K562 (cell line): ENCODE measurements around the gene CCL13. TPM values are rescaled to one million over a fixed set of nuclear protein-coding genes. Genes with fewer than 3 reads are reported as not detected.

Experiments used
- ATAC-seq: fragments of 200-7000 bp; cut with Tn5 transposase; 3 replicates; pipeline ENCODE4 v1.9.1; 2020; ENCODE audit warnings: moderate library complexity
- BruUV-seq: library from RNA; stranded (reverse); fragments of 400-500 nt; replicated peaks from 2 replicates; lab custom pipeline; 2021; lab: Mats Ljungman, UMichigan
- CTCF ChIA-PET: fragments of 300-600 bp; formaldehyde crosslinking; extraction: SDS; loops from one replicate; lab custom pipeline; 2021; ENCODE audit warnings: low intra/inter-chr PET ratio; lab: Yijun Ruan, JAX
- POLR2A ChIA-PET: fragments of 300-600, 350-650 bp; sonication (Branson Sonifier 250); formaldehyde crosslinking; extraction: SDS; loops from one replicate; lab custom pipeline; 2021; ENCODE audit warnings: antibody characterized with exemption, inconsistent platforms; lab: Yijun Ruan, JAX
- DNase-seq, 4 experiments: peaks; one replicate each; pipeline versions ENCODE4 v3.0.0 to v3.0.0-alpha.2; 2011 to 2018; ENCODE audit warnings: low spot score in 3 of 4, mixed read lengths in 3 of 4; ENCODE audit errors: extremely low read depth in 1 of 4
- FAIRE-seq: peaks from 2 replicates; lab custom pipeline; 2011; peaks lifted over from hg19 to GRCh38; lab: Jason Lieb, UNC
- H2AFZ ChIP-seq: 2 replicates; pipeline ENCODE4 v1.6.0; 2011; ENCODE audit warnings: low read depth, low read length, control low read depth, inconsistent platforms
- H3K27ac ChIP-seq: fragments of 200-600 bp; 3 replicates; pipeline ENCODE4 v1.8.0; 2011; ENCODE audit warnings: low read depth, mild to moderate bottlenecking, control low read depth, inconsistent platforms, low read length, moderate library complexity, mixed read lengths; ENCODE audit errors: extremely low read depth
- H3K27me3 ChIP-seq, 2 experiments: fragments of 300-600 bp in 1 of 2; 2 replicates in 1 of 2; 3 replicates in 1 of 2; pipeline versions ENCODE4 v1.6.0 to v1.8.0; 2011; ENCODE audit warnings: inconsistent platforms in 2 of 2, low read length in 2 of 2, mild to moderate bottlenecking in 1 of 2, mixed read lengths in 1 of 2, moderate library complexity in 1 of 2; ENCODE audit not compliant: control insufficient read depth in 2 of 2, insufficient read depth in 2 of 2
- H3K36me3 ChIP-seq: fragments of 300-600 bp; 3 replicates; pipeline ENCODE4 v1.8.0; 2011; ENCODE audit warnings: mild to moderate bottlenecking, low read length, inconsistent platforms; ENCODE audit not compliant: control insufficient read depth, insufficient read depth
- H3K4me1 ChIP-seq, 2 experiments: fragments of 200-600 bp in 1 of 2; replicated peaks in 1 of 2; 2 replicates in 1 of 2; 3 replicates in 1 of 2; pipeline versions ENCODE4 v1.5.1 to v1.8.0; 2011; ENCODE audit warnings: inconsistent platforms in 2 of 2, low read length in 2 of 2, mild to moderate bottlenecking in 1 of 2, mixed read lengths in 1 of 2, moderate library complexity in 1 of 2; ENCODE audit not compliant: control insufficient read depth in 2 of 2, insufficient read depth in 2 of 2
- H3K4me2 ChIP-seq: 2 replicates; pipeline ENCODE4 v1.6.1; 2011; ENCODE audit warnings: low read length, control low read depth, inconsistent platforms, mixed read lengths; ENCODE audit not compliant: insufficient read depth
- H3K4me3 ChIP-seq: fragments of 200-600 bp; sonication (generic), shearing (Covaris generic); 2 replicates; pipeline ENCODE4 v1.5.1; 2016; ENCODE audit warnings: control low read depth, inconsistent platforms
- H3K79me2 ChIP-seq: fragments of 200-600 bp; 3 replicates; pipeline ENCODE4 v1.8.0; 2011; ENCODE audit warnings: low read length, inconsistent platforms; ENCODE audit not compliant: control insufficient read depth, insufficient read depth
- H3K9ac ChIP-seq, 2 experiments: 2 replicates each; pipeline versions ENCODE4 v1.6.0 to v1.6.1; 2011; ENCODE audit warnings: low read depth in 2 of 2, low read length in 2 of 2, control low read depth in 1 of 2, inconsistent platforms in 1 of 2, mild to moderate bottlenecking in 1 of 2, mixed read lengths in 1 of 2; ENCODE audit not compliant: insufficient read depth in 1 of 2
- H3K9me1 ChIP-seq: one replicate; pipeline ENCODE4 v1.6.0; 2011; ENCODE audit warnings: inconsistent platforms, mild to moderate bottlenecking, low read length, moderate library complexity; ENCODE audit not compliant: control insufficient read depth, insufficient read depth
- H3K9me3 ChIP-seq: replicated peaks from 2 replicates; pipeline ENCODE4 v1.5.1; 2011; ENCODE audit warnings: low read depth, low read length, inconsistent platforms; ENCODE audit not compliant: control insufficient read depth, insufficient read depth
- H4K20me1 ChIP-seq: replicated peaks from 2 replicates; pipeline ENCODE4 v1.6.1; 2011; ENCODE audit warnings: low read length, inconsistent platforms, mixed read lengths; ENCODE audit not compliant: control insufficient read depth, insufficient read depth
- HNRNPK ChIP-seq: fragments of 200-400 bp; formaldehyde crosslinking; IDR thresholded peaks from one replicate; pipeline ENCODE4 v1.6.1; 2018; ENCODE audit warnings: mild to moderate bottlenecking, low read depth, low read length; ENCODE audit not compliant: poor library complexity, severe bottlenecking
- ILF3 ChIP-seq: fragments of 450-650 bp; IDR thresholded peaks from 2 replicates; pipeline ENCODE4 v1.6.1; 2018; ENCODE audit warnings: antibody characterized with exemption, mild to moderate bottlenecking, moderate library complexity, borderline replicate concordance
- POLR2A ChIP-seq: fragments of 450-650 bp; conservative IDR thresholded peaks from 2 replicates; pipeline ENCODE4 v1.6.1; 2016
- POLR2H ChIP-seq: IDR thresholded peaks from 2 replicates; pipeline ENCODE4 v1.6.1; 2016; ENCODE audit warnings: missing genetic modification characterization, low read depth, mild to moderate bottlenecking, control low read depth, missing compliant biosample characterization, moderate library complexity
- RBM25 ChIP-seq: fragments of 200-400 bp; formaldehyde crosslinking; IDR thresholded peaks from 2 replicates; pipeline ENCODE4 v1.6.1; 2018; ENCODE audit warnings: low read length, low read depth, moderate library complexity; ENCODE audit not compliant: severe bottlenecking
- ZEB2 ChIP-seq: fragments of 450-650 bp; IDR thresholded peaks from 2 replicates; pipeline ENCODE4 v1.6.1; 2016
- ZFP36 ChIP-seq: fragments of 150-350 bp; IDR thresholded peaks from 2 replicates; pipeline ENCODE4 v1.6.1; 2018; ENCODE audit warnings: low read length, low read depth; ENCODE audit not compliant: partially characterized antibody
- ZNF311 ChIP-seq: fragments of 250-450 bp; sonication (Bioruptor Pico); IDR thresholded peaks from 2 replicates; pipeline ENCODE4 v1.4.0; 2020; ENCODE audit warnings: mild to moderate bottlenecking, moderate library complexity
- ZNF436 ChIP-seq: fragments of 250-450, 450-650 bp; sonication (Bioruptor Pico); formaldehyde crosslinking; IDR thresholded peaks from 2 replicates; pipeline ENCODE4 v1.7.0; 2020; ENCODE audit warnings: mild to moderate bottlenecking
- ZNF592 ChIP-seq: fragments of 450-650 bp; IDR thresholded peaks from 2 replicates; pipeline ENCODE4 v1.6.1; 2017; ENCODE audit warnings: antibody characterized with exemption, mild to moderate bottlenecking
- WGBS: fragments of 100-300 bp; shearing (Covaris generic); methylation state at CpG from one replicate; pipeline ENCODE4 v1.1.6; 2016; ENCODE audit warnings: low coverage, mixed read lengths; ENCODE audit not compliant: insufficient coverage; ENCODE audit errors: missing lambda C conversion rate; 5-methylcytosine and 5-hydroxymethylcytosine counted together
- in situ Hi-C: fragments of 300-500 bp; cut with MboI; formaldehyde crosslinking; loops from 4 replicates; pipeline ENCODE4 v1.15.0; 2018; ENCODE audit warnings: inconsistent platforms, mixed read lengths
- intact Hi-C: fragments of 100-400 bp; cut with micrococcal nuclease; formaldehyde crosslinking; loops from 2 replicates; pipeline ENCODE4 v1.14.2; 2022
- polyA plus RNA-seq, 8 experiments: library from polyadenylated mRNA; depleted of rRNA in 4 of 8; stranded (reverse) in 5 of 8; unstranded in 3 of 8; fragments of >200 nt; fragmentation: Nextera tagmentation in 2 of 8; fragmentation: Illumina TruSeq in 1 of 8; extraction: Ambion mirVana in 2 of 8; extraction: Trizol in 1 of 8; gene quantifications; 2 replicates each; pipeline versions ENCODE4 v1.2.1 to v1.2.3, GENCODE V29; 2011 to 2014; ENCODE audit warnings: inconsistent platforms in 1 of 8, missing spikeins in 1 of 8
- total RNA-seq, 7 experiments: library from RNA; depleted of rRNA in 6 of 7; stranded (reverse); fragments of >200 nt in 6 of 7; fragmentation: Illumina TruSeq in 2 of 7; extraction: Trizol in 2 of 7; gene quantifications; 2 replicates each; pipeline versions ENCODE4 v1.2.1 to v1.2.3, GENCODE V29; 2011 to 2021; ENCODE audit warnings: low replicate concordance in 1 of 7

Gene CCL13
- total and polyA plus RNA-seq, 9 of the 15 experiments (the other 6 are each of a cell fraction or from before 2014, with no cell fraction given) = not detected

GRCh38 chr17:34400301-34400931 is 44.1 kb downstream of the CCL13 start:
- Histone ChIP-seq H3K9me3 (no peaks in the 10 kb centered on the region), H3K27ac (no peak overlapping the region), H3K4me1 (peaks cover 0 to 9% of the 10 kb centered on the region in 2 experiments; a peak in 3 of 5 replicates), H3K4me3 (no peak overlapping the region), H3K9ac (no peak overlapping the region), H3K36me3 (no peaks in the 10 kb centered on the region), H3K27me3 (no peaks in the 10 kb centered on the region; a peak in 1 of 5 replicates), H2AFZ (no peak overlapping the region), H4K20me1 (no peaks in the 10 kb centered on the region), H3K79me2 (no peaks in the 10 kb centered on the region), H3K9me1 (no peaks in the 10 kb centered on the region), H3K4me2 (no peak overlapping the region)
- ATAC-seq (no peak), FAIRE-seq (no peak), DNase-seq (no peak)
- no TSS peak for BruUV-seq
- POLR2A ChIA-PET = interaction anchor here (3.4 kb wide), 1 partner anchor 11 kb away, joined by 11 read pairs; no protein-coding TSS in a partner anchor
- intact Hi-C loops (no loop called here), in situ Hi-C loops (no loop called here)
- TF ChIP-seq ZEB2 (no peak), HNRNPK (no peak), POLR2A (no peak), ZNF436 (no peak), ZFP36 (peak; percentile 81), ZNF592 (no peak), ILF3 (no peak), ZNF311 (CRISPR knock-in tag) (no peak), RBM25 (peak; percentile 73), POLR2H (tag) (no peak)
- 25% methylated on average over 10 of the region's 10 CpGs for WGBS
- CTCF ChIA-PET = no interaction called here
